ENCODE results near the gene TRRAP.

TRRAP gene

DNA sequence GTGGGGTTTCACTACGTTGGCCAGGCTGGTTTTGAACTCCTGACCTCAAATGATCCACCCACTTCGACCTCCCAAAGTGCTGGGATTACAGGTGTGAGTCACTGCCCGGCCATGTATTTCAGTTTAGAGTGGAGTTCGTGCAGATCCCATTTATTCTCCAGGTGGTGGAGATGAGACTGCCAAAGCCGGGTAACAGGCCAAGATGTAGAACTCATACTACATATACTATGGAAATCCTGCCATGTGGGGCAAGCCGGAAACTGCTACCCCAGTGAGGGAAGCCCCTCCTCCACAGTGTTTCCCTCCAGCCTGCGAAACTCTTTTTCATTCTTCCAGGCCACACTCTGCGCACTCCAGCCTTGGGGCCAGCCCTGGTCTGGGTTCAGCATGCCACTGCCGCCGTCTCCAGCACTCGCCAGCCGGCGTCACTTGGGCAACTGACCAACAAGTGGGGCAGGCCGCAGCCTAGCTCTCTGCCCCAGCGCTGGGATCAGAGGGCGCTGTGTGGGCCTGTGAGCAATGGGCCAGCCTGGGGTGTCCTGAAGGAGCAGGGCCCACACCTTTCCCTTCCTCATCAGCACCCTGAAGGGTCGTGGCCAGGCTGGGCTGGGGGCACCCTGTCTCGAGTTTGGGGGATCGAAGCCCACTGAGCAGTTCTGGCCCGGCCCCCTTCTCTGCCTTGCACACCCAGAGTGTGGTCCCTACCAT is 122.0 kb downstream of the TRRAP start:
- CTCF ChIA-PET: no interaction called here
- POLR2A ChIA-PET: interaction anchor here (0.5 kb wide), 1 partner anchor 331 kb away, joined by 5 read pairs; no protein-coding TSS in a partner anchor
- H3K4me1 ChIP-seq (ENCODE audit: control insufficient read depth, insufficient read depth, low read length): no peaks in the 10 kb centered on the region
- TF ChIP-seq BCL11A (tag by site-specific recombination; IDR thresholded peaks at IDR 0.05; ENCODE audit: low read depth): no peak
- no peak for TF ChIP-seq ZNF473 (tag by site-specific recombination; IDR thresholded peaks at IDR 0.05)
- no peak for TF ChIP-seq GFI1B (tag by site-specific recombination; IDR thresholded peaks at IDR 0.05)
- no peak for TF ChIP-seq ZBTB20 (tag by site-specific recombination; IDR thresholded peaks at IDR 0.05)
- TF ChIP-seq ZNF596 (tag by site-specific recombination; IDR thresholded peaks at IDR 0.05): no peak
- TF ChIP-seq ZNF324 (tag by site-specific recombination; IDR thresholded peaks at IDR 0.05): no peak
- TF ChIP-seq, protein P1, sequence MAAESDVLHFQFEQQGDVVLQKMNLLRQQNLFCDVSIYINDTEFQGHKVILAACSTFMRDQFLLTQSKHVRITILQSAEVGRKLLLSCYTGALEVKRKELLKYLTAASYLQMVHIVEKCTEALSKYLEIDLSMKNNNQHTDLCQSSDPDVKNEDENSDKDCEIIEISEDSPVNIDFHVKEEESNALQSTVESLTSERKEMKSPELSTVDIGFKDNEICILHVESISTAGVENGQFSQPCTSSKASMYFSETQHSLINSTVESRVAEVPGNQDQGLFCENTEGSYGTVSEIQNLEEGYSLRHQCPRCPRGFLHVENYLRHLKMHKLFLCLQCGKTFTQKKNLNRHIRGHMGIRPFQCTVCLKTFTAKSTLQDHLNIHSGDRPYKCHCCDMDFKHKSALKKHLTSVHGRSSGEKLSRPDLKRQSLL (tag by site-specific recombination; IDR thresholded peaks at IDR 0.05): no peak
- no peak for TF ChIP-seq ZBTB17 (tag by site-specific recombination; IDR thresholded peaks at IDR 0.05)
- TF ChIP-seq, protein P2, sequence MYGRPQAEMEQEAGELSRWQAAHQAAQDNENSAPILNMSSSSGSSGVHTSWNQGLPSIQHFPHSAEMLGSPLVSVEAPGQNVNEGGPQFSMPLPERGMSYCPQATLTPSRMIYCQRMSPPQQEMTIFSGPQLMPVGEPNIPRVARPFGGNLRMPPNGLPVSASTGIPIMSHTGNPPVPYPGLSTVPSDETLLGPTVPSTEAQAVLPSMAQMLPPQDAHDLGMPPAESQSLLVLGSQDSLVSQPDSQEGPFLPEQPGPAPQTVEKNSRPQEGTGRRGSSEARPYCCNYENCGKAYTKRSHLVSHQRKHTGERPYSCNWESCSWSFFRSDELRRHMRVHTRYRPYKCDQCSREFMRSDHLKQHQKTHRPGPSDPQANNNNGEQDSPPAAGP (tag by site-specific recombination; IDR thresholded peaks at IDR 0.05): no peak
- TF ChIP-seq, protein P3, sequence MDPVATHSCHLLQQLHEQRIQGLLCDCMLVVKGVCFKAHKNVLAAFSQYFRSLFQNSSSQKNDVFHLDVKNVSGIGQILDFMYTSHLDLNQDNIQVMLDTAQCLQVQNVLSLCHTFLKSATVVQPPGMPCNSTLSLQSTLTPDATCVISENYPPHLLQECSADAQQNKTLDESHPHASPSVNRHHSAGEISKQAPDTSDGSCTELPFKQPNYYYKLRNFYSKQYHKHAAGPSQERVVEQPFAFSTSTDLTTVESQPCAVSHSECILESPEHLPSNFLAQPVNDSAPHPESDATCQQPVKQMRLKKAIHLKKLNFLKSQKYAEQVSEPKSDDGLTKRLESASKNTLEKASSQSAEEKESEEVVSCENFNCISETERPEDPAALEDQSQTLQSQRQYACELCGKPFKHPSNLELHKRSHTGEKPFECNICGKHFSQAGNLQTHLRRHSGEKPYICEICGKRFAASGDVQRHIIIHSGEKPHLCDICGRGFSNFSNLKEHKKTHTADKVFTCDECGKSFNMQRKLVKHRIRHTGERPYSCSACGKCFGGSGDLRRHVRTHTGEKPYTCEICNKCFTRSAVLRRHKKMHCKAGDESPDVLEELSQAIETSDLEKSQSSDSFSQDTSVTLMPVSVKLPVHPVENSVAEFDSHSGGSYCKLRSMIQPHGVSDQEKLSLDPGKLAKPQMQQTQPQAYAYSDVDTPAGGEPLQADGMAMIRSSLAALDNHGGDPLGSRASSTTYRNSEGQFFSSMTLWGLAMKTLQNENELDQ (tag by site-specific recombination; IDR thresholded peaks at IDR 0.05; ENCODE audit: low read depth): no peak
- TF ChIP-seq ZNF157 (tag by site-specific recombination; IDR thresholded peaks at IDR 0.05): no peak
- no peak for TF ChIP-seq ZNF843 (tag by site-specific recombination; IDR thresholded peaks at IDR 0.05)
- no peak for TF ChIP-seq ZNF785 (tag by site-specific recombination; IDR thresholded peaks at IDR 0.05)
- H3K9me3 ChIP-seq (ENCODE audit: control insufficient read depth, insufficient read depth, low read depth, low read length): no peaks in the 10 kb centered on the region
- no peak overlapping the region for H3K27ac ChIP-seq (ENCODE audit: extremely low read depth, low read depth, low read length)
- no peak overlapping the region for H3K4me3 ChIP-seq (ENCODE audit: low read depth, low read length)
- H3K36me3 ChIP-seq (ENCODE audit: control insufficient read depth in 2 of 2, insufficient read depth in 1 of 2, low read length in 2 of 2): peaks cover 20 to 87% of the 10 kb centered on the region in 2 experiments

DNA sequence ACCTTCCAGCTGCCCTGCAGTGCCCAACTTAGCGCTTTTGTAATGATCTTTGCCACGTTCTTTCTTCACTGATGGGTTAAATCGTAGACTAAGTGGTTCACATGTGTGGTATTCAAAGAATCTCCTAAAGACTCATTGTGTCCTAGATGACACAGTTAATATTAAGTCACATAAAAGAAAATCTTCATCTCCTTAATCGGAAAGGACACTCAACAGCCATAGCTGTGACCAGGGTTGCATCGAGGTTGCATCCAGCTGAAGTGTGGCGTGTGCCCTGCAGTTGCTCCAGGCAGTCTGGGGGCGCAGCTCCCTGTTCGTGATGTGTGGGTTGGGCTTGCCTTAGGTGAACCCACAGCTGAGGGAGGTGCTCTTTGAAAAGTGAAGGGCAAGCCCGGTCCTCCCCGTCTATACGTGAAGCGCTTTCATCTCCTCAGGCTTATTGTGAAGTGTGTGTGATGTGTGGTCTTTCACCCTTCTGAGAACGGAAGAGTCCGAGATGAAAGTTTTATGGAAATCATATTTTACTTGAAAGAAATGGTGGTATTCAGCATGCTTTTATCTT is 122.7 kb downstream of the TRRAP start:
- TF ChIP-seq ZNF785 (tag by site-specific recombination; IDR thresholded peaks at IDR 0.05) (no peak), ZNF548 (tag by site-specific recombination; IDR thresholded peaks at IDR 0.05) (no peak), ZFHX2 (tag by site-specific recombination; conservative IDR thresholded peaks at IDR 0.05) (no peak), ZNF292 (tag by site-specific recombination; IDR thresholded peaks at IDR 0.05; ENCODE audit: borderline replicate concordance, low read depth) (no peak)
- TF ChIP-seq, protein P4, sequence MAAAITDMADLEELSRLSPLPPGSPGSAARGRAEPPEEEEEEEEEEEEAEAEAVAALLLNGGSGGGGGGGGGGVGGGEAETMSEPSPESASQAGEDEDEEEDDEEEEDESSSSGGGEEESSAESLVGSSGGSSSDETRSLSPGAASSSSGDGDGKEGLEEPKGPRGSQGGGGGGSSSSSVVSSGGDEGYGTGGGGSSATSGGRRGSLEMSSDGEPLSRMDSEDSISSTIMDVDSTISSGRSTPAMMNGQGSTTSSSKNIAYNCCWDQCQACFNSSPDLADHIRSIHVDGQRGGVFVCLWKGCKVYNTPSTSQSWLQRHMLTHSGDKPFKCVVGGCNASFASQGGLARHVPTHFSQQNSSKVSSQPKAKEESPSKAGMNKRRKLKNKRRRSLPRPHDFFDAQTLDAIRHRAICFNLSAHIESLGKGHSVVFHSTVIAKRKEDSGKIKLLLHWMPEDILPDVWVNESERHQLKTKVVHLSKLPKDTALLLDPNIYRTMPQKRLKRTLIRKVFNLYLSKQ (tag by site-specific recombination; IDR thresholded peaks at IDR 0.05; ENCODE audit: borderline replicate concordance): no peak
- H3K36me3 ChIP-seq (ENCODE audit: control insufficient read depth in 2 of 2, insufficient read depth in 1 of 2, low read length in 2 of 2): peaks cover 14 to 87% of the 10 kb centered on the region in 2 experiments
- H3K9me3 ChIP-seq (ENCODE audit: control insufficient read depth, insufficient read depth, low read depth, low read length): no peaks in the 10 kb centered on the region
- CTCF ChIA-PET: no interaction called here
- POLR2A ChIA-PET: interaction anchor here (0.5 kb wide), 1 partner anchor 330 kb away, joined by 5 read pairs; no protein-coding TSS in a partner anchor
- no peak overlapping the region for H3K27ac ChIP-seq (ENCODE audit: extremely low read depth, low read depth, low read length)
- no peak overlapping the region for H3K4me3 ChIP-seq (ENCODE audit: low read depth, low read length)
- H3K4me1 ChIP-seq (ENCODE audit: control insufficient read depth, insufficient read depth, low read length): no peaks in the 10 kb centered on the region

Data from HEK293 (cell line).